Testis (tissue), 2 donors: ENCODE results near the gene RAB35.

ENCODE experiments used
- CTCF ChIP-seq, 3 experiments: fragments of 450-650 bp in 2 of 3; fragments of 200-600 bp in 1 of 3; sonication (generic) in 1 of 3; IDR thresholded peaks; one replicate each; pipeline ENCODE4 v1.5.1; 2016 to 2019; ENCODE audit warnings: antibody characterized with exemption in 3 of 3, mild to moderate bottlenecking in 2 of 3, moderate library complexity in 1 of 3
- POLR2A ChIP-seq: fragments of 450-650 bp; IDR thresholded peaks from one replicate; pipeline ENCODE4 v1.6.1; 2017; ENCODE audit warnings: antibody characterized with exemption, mild to moderate bottlenecking, moderate library complexity

DNA sequence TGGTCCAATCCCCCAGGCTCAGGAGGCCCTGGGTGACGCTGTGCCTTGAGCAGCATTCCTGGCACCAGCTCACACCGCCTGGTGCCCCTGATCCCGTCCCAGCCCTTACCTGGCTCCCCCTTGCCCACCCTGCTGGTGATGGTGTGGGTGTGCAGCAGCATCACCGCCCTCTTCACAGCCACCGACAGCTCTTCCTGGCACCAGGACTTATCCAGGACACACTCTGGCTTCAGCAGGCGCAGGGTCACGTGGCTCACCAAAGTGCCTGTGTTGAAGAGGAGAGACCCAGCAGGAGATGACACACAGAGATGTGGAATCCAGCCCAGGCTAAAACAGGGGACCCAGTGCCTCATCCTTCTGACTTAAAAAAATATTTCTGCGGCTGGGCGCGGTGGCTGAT is 41.8 kb upstream of the RAB35 start:
- TF ChIP-seq CTCF (IDR thresholded peaks at IDR 0.05) (no peak), POLR2A (no peak)
